ENCODE results near the gene OTUD1.
"Not testable (repeated sequence)": the region's sequence is repeated elsewhere in the genome, so short reads cannot be mapped to it uniquely, and the experiment has no call there.

The OTUD1 gene, protein sequence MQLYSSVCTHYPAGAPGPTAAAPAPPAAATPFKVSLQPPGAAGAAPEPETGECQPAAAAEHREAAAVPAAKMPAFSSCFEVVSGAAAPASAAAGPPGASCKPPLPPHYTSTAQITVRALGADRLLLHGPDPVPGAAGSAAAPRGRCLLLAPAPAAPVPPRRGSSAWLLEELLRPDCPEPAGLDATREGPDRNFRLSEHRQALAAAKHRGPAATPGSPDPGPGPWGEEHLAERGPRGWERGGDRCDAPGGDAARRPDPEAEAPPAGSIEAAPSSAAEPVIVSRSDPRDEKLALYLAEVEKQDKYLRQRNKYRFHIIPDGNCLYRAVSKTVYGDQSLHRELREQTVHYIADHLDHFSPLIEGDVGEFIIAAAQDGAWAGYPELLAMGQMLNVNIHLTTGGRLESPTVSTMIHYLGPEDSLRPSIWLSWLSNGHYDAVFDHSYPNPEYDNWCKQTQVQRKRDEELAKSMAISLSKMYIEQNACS

GRCh38 chr10:23438547-23439451 is at the start of gene OTUD1:
Gene OTUD1, plus strand, starts transcription at chr10:23439075. Its CDS starts 383 bp downstream, at chr10:23439458.
- DNase-seq, result peak; percentile 67

GRCh38 chr10:23390408-23390807 is 48.5 kb upstream of the OTUD1 start:
- not testable (repeated sequence) for DNase-seq

DNA sequence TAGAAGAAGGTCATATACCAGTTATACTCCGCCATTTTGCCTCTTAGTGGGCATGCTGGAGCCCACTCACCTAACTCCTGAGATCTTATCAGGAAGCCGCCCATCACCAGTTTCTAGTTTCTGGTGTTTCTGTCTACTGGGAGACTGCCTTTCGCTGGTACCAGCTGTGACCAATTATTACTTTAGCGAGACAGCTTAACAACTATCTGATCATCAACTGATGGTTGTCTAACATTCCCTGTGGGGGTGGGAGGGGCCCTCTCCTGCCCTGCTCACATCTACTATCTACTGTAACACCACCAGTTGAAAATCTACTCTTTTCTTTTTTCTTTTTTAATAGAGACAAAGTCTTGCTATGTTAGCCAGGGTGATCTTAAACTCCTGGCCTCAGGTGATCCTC is 48.1 kb upstream of the OTUD1 start:
- DNase-seq, result no peak

DNA sequence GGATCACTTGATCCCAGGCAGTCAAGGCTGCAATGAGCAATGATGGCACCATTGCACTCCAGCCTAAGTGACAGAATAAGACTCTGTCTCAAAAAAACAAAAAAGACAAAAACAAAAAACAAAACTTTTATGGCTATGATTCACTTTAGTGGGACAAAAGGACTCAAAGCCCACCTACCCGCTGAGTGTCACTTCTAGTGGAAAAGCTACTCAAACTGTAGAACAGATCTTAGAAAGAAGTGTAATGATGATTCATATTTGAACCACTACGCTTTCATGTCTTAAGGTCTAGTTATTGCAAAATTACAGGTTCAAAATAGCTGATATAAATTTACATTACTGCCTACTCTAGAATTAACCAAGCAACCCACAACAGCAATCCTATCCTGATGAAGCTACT is 47.1 kb upstream of the OTUD1 start:
- DNase-seq, result no peak

GRCh38 chr10:23395017-23395416 is 43.9 kb upstream of the OTUD1 start:
- DNase-seq, result no peak

DNA sequence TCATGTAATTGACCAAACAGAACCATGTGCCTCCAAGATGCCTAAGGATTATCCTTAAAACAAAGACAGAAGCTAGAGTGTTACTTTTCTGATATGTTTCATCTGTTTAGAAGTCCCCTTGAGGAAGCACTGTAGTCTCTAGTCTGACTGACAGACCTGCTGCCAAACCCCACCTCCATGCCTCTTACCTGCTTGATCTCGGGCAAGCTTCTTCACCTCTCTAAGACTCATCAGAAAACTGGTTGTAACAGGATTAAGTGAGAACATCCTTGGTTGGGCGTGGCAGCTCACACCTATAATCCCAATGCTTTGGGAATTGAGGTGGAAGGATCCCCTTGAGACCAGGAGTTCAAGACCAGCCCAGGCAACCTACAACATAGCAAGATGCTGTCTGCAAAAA is 42.2 kb upstream of the OTUD1 start:
- DNase-seq, result no peak

DNA sequence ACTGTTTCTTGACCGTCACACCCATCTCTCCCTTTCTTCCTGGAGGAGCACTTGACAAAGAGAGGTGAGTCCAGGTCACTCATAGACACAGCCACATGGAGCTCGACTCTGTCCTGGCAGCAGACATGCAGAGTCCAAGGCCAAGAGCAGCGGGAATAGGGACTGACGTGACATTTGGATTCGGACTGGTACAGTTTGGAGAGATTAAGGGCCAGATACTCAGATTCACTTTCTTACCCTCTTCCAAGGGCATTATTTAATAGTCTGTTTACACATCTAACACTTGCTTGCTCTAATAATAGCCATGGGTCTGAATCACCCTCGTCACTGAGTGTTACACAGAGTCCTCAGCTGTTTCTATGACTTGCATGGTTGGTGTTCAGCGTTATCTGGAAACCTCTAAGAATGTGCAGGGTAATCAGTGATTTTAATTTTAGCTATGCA is 39.2 kb upstream of the OTUD1 start:
- DNase-seq, result peak; percentile 36

GRCh38 chr10:23402856-23403255 is 36.0 kb upstream of the OTUD1 start:
- DNase-seq, result no peak

DNA sequence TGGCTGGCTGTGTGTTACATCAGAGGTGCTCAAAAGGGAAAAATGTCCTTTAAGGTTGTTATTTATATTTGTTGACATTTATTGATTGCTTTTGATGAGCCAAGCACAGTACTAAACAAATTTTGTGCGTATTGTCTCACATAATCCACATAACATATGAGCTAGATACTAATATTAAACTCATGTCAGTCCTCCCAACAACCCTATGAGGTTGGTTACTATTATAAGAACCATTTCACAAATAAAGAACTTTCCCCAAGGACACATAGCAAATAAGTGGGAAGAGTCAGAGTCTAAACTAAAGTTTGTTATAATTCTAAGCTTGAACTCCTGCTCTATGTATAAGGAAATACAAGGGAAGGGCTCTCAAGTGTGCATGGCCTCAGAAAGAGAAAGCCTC is 35.6 kb upstream of the OTUD1 start:
- no peak for DNase-seq

DNA sequence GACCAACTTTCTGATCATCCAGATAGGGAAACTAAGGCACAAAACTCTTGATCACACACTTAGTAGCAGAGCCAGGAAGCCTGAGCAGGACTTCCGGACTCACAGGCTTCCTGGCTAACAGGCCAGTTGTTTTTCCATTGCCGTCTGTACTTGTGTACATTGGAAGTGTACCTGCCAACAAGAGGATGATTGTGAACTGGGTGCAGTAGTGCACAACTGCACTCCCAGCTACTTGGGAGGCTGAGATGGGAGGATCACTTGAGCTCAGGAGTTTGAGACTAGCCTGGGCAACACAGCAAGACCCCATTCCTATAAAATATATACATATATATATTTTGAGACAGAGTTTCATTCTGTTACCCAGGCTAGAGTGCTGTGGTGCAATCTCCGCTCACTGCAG is 35.2 kb upstream of the OTUD1 start:
- DNase-seq, result no peak

DNA sequence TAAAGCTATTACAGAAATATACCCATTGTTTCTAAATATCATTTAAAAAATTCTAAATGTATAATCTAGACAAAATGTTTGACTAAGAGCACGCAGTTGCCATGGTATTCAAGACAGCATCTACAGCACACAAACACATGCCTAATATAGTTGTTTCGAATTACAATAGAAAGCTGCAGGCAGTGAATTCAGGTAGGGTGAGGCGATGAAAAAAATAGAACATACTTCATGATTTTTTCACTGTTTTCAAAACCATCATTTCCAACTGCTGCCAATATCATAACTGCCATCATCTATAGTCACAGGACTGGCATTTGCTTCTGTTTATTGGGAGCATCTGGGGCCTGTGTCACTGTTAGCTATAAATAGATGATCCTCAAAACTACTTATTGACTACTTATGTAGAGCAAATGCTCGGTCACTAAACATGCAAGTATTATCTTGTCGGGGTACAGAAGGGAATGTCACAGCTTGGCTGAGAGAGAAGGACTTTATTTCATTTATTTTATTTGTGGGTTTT is 34.4 kb upstream of the OTUD1 start:
- DNase-seq, result no peak

GRCh38 chr10:23405540-23405939 is 33.3 kb upstream of the OTUD1 start:
- DNase-seq, result no peak

GRCh38 chr10:23406409-23406808 is 32.5 kb upstream of the OTUD1 start:
- no peak for DNase-seq

- no peak for DNase-seq
Measured at GRCh38 chr10:23408330-23408976, 30.4 kb upstream of the OTUD1 start.

- DNase-seq, result peak; percentile 8
Measured at GRCh38 chr10:23412223-23412622, 26.7 kb upstream of the OTUD1 start.

- DNase-seq, result no peak
Measured at GRCh38 chr10:23413629-23414089, 25.2 kb upstream of the OTUD1 start.

GRCh38 chr10:23414658-23415057 is 24.2 kb upstream of the OTUD1 start:
- DNase-seq, result no peak

GRCh38 chr10:23417254-23417653 is 21.6 kb upstream of the OTUD1 start:
- peak; percentile 54 for DNase-seq

DNA sequence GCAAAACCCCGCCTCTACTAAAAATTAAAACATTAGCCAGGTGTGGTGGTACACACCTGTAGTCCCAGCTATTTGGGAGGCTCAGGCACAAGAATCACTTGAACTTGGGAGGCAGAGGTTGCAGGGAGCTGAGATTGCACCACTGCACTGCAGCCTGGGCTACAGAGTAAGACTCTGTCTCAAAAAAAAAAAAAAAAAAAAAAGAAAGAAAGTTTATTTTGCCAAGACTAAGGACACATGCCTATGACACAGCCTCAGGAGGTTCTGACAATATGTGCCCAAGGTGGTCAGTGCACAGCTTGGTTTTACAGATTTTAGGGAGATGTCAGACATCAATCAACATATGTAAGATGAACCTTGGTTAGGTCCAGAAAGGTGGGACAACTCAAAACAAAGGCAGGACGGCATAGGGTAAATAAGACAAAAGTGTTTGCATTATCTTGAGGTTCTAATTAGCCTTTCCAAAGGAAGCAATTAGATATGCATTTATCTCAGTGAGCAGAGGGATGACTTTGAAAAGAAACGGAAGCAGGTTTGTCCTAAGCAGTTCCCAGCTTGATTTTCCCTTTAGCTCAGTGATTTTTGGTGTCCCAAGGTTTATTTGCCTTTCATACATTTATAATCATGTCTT is 20.7 kb upstream of the OTUD1 start:
- DNase-seq, result no peak

- DNase-seq, result no peak
Measured at GRCh38 chr10:23419201-23419600, 19.7 kb upstream of the OTUD1 start.

- DNase-seq, result no peak
Measured at GRCh38 chr10:23419655-23420329, 19.1 kb upstream of the OTUD1 start.

- DNase-seq, result no peak
Measured at GRCh38 chr10:23421397-23421796, 17.5 kb upstream of the OTUD1 start.
